SKM-1 treated with dmso at 0.1 percent for 144 hours (cell line): ENCODE results near the gene FASTKD1.
"Not testable (repeated sequence)": the region's sequence is repeated elsewhere in the genome, so short reads cannot be mapped to it uniquely, and the experiment has no call there.

Experiments used
- DNase-seq: peaks from one replicate; lab custom pipeline; 2025; ENCODE audit not compliant: unreplicated experiment; lab: John Stamatoyannopoulos, UW

FASTKD1 gene

DNA sequence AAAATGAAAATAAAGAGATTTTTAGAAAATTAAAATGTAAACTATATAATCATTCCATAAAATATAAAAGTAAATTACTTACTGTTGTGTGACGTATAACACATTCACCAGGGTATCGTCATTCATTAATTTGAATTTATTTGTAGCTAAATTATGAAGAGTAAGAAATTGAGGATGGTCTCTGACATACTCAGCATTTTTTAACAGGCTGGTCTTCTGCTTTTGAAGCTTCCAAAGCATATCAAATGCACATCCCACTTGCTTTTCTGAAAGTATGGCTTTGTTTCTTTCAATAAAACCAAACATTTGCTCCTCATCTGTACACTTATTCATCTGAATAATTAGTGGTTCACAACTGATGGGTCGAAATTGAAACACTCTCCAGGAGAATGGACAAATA is 2.1 kb downstream of the FASTKD1 start:
- DNase-seq, result no peak

DNA sequence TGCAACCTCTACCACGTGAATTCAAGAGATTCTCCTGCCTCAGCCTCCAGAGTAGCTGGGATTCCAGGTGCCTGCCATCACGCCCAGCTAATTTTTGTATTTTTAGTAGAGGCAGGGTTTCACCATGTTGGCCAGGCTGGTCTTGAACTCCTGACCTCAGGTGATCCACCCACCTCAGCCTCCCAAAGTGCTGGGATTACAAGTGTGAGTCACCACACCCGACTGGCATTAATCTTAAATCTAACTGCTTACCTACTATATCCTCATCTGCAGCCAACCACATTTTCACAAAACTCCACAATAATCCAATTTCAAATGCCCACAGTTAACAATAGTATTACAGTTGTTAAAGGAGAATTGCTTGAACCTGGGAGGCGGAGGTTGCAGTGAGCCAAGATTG is 2.9 kb downstream of the FASTKD1 start:
- DNase-seq, result not testable (repeated sequence)

DNA sequence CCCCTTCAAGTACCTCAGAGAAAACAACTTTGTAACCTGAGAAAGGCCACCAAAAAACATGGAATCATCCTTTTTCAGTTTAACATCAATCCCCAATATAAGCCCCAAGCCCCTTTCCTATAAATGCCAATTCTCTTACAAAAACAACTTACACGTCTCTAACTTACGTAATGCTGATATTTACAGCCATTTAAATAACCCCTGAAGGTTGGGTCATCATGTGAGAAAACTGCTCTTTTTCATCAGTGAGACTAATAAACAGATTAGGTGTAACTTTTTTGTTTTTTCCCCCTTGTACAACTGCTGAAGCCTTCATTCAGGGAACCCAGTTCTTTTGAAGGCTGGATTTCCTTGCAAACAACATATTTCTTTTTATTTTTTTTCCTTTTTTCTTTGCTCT is 3.7 kb downstream of the FASTKD1 start:
- DNase-seq, result no peak

DNA sequence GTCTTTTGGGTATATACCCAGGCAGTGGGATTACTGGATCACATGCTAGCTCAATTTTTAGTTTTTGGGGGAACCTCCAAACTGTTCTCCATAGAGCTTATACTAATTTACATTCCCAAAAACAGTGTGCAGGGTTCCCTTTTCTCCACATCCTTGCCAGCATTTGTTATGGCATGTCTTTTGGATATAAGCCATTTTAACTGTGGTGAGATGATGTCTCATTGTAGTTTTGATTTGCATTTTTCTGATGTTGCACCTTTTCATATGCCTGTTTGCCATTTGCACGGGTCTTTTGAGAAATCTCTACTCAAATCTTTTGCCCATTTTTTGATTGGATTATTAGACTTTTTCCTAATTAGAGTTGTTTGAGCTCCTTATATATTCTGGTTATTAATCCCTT is 8.0 kb downstream of the FASTKD1 start:
- no peak for DNase-seq

DNA sequence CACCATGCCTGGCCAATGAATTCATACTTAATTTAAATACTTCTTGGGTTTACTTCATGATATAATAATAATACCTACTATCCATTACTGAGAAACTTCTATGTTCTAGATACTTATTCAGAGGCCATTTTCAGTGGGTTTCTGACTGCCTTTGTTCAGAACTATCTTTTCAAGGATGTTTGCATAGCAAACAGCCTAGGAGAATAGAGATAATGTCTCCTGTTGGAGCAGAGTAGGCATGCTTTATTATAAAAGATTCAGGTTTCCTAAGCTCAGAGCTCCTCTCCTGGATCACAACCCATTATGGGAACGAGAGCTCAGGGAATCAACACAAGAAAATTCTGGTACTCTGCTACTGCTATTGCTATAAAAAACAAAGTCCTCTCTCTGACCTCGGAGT is 11.1 kb downstream of the FASTKD1 start:
- no peak for DNase-seq

DNA sequence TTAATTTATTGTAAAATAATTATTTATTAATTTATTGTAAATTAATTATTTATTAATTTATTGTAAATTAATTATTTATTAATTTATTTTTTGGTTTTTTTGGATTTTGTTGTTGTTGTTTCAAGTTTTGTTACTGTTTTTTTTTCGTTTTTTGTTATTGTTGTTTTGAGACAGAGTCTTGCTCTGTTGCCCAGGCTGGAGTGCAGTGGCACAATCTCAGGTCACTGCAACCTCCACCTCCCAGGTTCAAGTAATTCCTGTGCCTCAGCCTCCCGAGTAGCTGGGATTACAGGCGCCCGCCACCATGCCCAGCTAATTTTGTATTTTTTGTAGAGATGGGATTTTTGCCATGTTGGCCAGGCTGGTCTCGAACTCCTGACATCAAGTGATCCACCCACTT is 11.6 kb downstream of the FASTKD1 start:
- DNase-seq, result not testable (repeated sequence)

DNA sequence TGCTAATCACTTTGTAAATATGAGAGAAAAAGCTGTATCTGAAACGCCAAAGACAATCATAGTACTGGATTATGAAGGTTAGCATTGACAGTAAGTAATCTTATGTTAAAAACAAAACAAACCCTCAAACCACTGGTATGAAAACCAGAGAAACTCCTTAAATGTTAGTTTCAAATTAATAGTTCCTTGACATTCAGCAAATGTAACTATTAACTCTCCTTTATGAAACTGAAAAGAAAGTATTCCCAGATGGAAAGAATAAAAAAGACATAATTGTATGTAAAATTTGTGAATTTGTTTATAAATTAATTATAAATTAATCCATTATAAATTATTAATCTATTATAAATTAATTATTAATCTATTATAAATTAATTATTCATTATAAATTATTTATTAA is 12.3 kb downstream of the FASTKD1 start:
- no peak for DNase-seq

DNA sequence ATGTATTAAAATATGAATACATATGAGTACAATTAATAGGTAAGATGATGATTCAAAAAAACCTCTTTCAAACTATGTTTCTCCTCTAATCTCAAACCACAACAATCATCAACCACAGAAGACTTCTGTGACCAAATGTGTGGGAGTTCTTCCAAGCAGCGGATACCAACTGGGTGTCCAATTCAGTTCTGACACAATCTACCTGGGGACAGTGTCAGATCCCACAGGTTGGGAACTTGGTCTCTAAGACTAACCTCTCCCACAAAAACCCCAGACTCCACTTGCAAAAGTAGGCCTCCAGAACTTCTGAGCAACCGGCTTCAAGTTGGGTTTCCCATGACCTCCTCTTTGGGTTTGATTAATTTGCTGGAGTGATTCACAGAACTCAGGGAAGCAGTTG is 26.9 kb downstream of the FASTKD1 start:
- no peak for DNase-seq

DNA sequence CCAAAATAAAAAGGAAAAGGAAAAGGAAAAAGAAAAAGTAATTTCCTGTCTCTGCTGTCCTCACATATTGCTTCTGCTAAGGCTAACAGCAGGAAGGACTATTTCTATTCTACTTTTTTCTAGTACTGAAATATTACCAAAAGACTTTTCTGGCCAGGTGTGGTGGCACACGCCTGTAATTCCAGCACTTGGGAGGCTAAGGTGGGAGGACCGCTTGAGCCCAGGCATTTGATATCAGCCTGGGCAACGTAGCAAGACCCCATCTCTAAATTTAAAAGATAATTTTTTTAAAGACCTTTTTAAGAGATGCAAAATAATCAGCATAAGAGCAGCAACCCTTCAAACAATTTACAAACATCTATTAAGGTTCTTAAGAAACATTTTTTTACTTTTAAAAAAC is 31.2 kb downstream of the FASTKD1 start:
- DNase-seq, result no peak

DNA sequence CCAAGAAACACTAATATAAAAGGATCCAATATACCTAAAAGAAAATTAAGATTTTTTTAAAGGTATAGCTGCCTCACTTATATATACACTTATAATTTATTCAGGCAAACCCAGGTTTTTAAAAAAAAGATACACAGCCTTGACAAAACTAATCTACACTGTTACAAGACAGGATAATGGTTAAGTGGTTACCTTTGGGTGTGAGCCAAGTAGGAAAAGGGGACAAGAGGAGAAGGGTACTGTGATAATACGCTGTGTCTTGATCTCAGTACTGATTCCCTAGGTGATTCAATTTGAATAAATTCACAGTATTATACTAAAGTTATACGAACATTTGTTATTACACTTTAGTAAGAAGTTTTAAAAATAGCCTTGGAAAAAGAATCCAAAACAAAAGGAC is 33.5 kb downstream of the FASTKD1 start:
- DNase-seq, result no peak

DNA sequence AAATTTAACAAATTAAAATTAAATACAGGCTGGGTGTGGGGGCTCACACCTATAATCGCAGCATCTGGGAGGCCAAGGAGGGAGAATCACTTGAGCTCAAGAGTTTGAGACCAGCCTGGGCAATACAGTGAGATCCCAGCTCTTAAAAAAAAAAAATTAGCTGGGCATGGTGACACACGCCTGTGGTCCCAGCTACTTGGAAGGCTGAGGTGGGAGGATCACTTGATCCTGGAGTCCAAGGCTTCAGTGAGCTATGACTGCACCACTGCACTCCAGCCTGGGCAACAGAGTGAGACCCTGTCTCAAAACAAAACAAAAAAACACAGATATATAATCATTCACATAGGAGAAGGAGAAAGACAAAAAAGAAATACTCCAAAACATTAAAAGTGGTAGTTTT is 34.2 kb downstream of the FASTKD1 start:
- not testable (repeated sequence) for DNase-seq

DNA sequence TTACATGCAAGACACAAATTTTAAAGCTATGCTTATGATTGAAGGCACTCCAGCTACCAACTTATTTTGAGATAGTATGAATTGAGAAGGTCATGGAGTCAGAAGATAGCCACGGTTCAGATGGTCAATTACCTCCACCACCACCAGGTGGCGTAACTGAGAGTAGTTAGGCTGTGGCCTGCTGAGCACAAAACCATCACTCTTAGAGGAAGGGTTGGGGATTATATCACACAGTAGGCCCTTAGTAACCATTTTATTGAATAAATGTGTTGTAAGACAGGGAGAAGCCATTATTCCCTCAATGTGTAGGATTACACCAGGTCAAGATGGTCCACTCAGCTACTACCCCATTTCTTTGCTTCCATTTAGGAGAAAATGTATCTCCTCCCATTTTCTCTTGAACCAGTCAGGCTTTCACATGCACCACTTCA is 45.4 kb downstream of the FASTKD1 start:
- peak; percentile 54 for DNase-seq

DNA sequence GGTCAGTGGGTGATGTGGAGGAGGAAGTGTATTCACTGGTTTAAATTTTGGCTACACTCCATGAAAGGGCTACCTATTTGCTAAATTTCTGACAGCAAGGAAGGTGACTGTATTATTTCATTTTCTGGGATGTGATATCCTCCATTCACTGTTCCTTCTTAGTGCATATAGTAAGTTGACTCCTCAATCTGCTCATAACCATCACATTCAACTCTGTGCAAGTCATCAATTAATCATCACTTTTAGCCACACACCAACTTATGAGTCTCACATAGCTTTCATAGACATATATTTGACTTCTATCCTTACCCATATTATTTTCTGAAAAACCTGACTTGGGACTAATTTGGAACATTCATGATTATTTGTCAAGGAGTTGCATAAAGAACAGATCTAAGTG is 47.2 kb downstream of the FASTKD1 start:
- DNase-seq, result no peak

DNA sequence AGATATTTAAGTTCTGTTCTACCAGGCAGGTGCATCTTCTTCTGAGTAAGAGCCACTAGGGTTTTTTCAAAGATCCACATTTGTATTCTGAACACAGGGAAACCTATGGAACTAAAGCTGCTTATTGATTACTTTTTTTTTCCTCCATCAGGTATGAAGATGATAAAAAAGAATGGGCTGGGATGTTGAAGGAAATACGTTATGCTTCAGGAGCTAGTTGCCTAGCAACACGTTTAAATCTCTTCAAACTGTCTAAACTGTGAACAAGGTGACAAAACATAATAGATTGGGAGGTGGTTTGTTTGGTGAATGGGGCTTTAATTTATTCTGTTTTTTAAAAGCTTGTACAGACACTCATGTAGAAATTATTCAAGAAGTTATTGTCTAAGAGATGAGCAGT is 48.2 kb downstream of the FASTKD1 start:
- DNase-seq, result no peak

DNA sequence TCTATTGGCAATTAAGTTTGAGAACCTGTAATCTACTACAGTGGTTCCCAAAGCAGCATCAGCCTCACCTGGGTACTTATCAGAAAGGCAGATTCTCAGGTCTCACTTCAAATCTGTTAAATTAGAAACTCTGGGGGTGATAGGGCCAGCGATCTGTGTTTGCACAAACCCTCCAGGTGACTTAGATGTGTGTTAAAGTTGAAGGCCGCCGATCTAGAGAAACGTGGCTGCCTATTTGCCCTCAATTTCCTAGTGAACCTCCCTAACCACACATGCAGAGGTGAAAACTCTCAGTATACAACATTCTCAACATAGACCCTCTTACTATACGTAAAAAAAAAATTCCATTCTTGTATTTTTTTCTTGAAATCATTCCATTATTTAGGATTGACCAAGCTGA is 50.0 kb downstream of the FASTKD1 start:
- DNase-seq, result no peak

DNA sequence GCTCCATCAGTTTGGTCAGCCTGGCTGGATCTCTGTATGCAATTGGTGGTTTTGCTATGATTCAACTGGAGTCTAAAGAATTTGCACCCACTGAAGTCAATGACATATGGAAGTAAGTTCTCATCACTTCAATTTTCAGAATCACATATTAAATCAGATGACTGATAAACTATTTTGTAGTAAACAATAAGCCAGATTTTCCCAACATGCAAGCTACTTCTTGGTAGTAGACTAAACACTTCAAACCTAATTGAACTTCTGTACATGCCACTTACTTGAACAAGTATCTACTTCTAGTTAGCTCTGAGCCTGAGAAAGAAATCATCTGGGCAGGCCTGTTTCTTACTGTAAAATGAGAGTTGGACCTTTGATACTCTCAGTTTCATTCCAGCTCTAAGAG is 52.8 kb downstream of the FASTKD1 start:
- DNase-seq, result no peak

DNA sequence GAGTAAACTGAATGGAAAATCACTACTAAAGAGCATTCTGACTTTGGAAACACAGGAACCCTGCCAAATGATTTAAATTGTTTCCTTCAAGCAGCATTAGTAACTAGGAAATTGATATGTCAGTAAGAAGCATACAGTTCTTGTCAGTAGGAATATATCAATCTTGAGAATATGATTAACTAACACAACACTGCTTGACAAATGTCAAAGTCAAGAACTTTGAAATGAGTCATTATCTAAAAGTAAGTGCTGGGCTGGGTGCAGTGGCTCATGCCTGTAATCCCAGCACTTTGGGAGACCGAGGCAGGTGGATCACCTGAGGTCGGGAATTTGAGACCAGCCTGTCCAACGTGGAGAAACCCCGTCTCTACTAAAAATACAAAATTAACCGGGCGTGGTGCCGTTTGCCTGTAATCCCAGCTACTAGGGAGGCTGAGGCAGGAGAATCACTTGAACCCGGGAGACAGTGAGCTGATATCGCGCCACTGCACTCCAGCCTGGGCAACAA is 57.1 kb downstream of the FASTKD1 start:
- not testable (repeated sequence) for DNase-seq

DNA sequence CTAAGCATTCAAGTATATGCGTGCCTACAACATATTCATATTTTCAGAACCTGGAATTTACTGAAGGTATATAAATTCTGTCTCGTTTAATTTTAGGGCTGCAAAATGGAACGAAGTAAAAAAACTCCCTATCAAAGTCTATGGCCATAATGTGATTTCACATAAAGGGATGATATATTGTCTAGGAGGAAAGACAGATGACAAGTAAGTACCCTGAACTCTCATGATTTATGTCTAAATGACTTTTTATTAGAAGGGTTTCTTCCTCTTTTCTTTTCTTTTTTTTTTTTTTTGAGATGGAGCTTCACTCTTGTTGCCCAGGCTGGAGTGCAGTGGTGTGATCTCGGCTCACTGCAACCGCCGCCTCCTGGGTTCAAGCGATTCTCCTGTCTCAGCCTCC is 58.9 kb downstream of the FASTKD1 start:
- DNase-seq, result not testable (repeated sequence)

DNA sequence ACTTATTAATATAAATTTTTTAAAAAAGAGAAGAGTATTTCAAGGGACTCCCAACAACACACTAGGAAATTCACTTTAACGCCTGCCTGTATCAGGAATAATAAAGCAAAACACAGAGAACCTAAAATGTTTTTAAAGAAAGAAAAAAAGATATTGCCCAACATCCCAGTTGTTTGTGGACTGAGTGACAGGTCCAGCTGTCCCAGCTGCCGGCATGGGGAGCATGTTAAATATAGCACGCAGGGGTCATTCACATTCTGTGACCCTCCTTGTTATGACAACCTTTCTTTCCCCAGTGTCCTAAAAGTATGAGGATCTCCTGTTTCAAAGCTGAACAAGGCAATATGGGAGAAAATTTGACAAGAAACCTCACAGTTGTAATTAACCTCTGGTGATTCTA is 59.7 kb downstream of the FASTKD1 start:
- DNase-seq, result no peak

DNA sequence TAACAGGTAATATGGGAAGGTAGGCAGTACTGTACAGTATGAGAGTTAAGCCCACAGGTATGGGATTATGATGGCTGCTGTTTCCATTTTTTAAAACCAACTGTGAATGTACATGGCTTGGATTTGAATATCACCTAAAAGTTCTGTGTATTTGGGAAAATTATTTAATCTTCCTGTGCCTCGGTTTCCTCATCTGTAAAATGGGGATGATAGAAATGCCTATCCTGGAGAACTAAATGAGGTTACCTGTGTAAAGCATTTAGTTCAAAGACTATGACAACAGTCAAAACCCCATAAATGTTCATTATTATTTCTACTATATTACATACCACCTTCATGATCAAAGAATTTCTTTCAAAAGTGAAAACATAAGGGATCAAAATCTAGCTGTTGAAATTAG is 60.6 kb downstream of the FASTKD1 start:
- no peak for DNase-seq

DNA sequence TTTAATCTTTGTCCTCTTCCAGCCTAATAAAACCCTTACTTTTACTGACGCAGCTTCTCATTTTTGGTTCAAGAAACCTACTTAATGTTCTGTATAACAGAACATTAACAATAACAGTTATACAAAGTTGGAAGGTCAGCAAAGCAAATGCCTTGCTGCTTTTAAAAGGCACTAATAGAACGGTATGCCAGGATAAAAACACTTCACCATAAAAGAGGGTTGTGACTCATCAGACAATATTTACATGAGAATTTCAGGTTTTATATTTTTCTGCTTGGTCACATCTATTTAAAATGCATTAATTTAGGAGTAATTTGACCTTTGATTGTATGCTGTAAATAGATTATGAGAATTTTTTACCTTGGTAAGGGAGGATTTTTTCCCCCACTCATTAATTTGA is 61.1 kb downstream of the FASTKD1 start:
- DNase-seq, result no peak

DNA sequence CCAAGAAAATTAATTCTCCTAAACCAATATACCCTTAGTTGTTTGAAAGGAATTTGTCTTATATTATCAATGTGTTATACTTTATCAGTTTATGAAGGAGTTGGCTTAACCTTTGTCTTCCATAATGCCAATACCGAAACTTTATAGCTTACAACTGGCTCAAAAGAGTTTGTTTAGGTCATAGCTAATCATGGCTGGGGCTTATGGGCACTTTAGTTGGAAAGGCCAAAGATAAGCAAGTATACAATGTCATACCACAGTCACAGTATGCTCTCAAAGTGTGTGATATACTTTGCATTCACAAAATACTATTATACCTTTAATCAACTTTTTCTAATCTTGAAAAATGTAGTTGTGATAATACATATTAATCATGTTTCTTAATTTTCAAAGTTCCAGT is 61.8 kb downstream of the FASTKD1 start:
- no peak for DNase-seq

DNA sequence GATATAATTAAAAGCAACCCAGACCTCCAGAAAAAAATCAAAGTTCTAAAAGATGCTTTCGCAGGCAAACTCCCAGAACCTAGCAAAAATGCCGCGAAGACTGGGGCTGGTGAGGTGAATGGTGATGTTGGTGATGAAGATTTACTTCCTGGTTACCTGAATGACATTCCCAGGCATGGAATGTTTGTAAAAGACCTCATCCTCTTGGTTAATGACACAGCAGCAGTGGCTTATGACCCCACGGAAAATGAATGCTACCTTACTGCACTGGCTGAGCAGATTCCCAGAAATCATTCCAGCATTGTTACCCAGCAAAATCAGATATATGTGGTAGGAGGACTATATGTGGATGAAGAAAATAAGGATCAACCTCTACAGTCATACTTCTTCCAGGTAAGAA is 63.2 kb downstream of the FASTKD1 start:
- DNase-seq, result no peak

DNA sequence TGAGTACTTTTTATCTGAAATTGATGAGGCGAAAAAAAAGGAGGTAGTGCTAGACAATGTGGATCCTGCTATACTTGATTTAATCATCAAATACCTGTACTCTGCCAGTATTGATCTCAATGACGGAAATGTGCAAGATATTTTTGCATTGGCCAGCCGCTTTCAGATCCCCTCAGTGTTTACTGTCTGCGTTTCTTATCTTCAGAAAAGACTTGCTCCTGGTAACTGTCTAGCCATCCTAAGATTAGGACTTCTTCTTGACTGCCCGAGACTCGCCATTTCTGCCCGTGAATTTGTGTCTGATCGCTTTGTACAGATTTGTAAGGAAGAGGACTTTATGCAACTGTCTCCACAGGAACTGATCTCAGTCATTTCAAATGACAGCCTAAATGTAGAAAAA is 63.7 kb downstream of the FASTKD1 start:
- DNase-seq, result no peak
